Muscle layer of colon (tissue), 2 donors: ENCODE results near the gene CLEC2B.
"Not testable (repeated sequence)": the region's sequence is repeated elsewhere in the genome, so short reads cannot be mapped to it uniquely, and the experiment has no call there.

Source experiments
- H3K27ac ChIP-seq: one replicate; pipeline ENCODE4 v1.7.0; 2013; ENCODE audit warnings: low read depth, mild to moderate bottlenecking, low read length, moderate library complexity
- H3K27me3 ChIP-seq, 2 donors: one replicate each; pipeline ENCODE4 v1.7.0; 2013; ENCODE audit warnings: low read length in 2 of 2, mild to moderate bottlenecking in 2 of 2; ENCODE audit not compliant: insufficient read depth in 2 of 2, control insufficient read depth in 1 of 2
- H3K36me3 ChIP-seq: one replicate; pipeline ENCODE4 v1.7.0; 2013; ENCODE audit warnings: mild to moderate bottlenecking, low read length; ENCODE audit not compliant: insufficient read depth
- H3K4me1 ChIP-seq: one replicate; pipeline ENCODE4 v1.7.0; 2013; ENCODE audit warnings: mild to moderate bottlenecking, low read length; ENCODE audit not compliant: insufficient read depth
- H3K4me3 ChIP-seq, 2 donors: one replicate each; pipeline ENCODE4 v1.7.0; 2013; ENCODE audit warnings: low read length in 2 of 2, low read depth in 1 of 2, mild to moderate bottlenecking in 1 of 2, moderate library complexity in 1 of 2
- H3K9ac ChIP-seq: one replicate; pipeline ENCODE4 v1.7.0; 2013; ENCODE audit warnings: low read length
- H3K9me3 ChIP-seq: one replicate; pipeline ENCODE4 v1.7.0; 2013; ENCODE audit warnings: mild to moderate bottlenecking, low read length
- donor health status: abdominal sarcoma.
- donor health status: Adenocarcinoma of cecum.

Gene CLEC2B

DNA sequence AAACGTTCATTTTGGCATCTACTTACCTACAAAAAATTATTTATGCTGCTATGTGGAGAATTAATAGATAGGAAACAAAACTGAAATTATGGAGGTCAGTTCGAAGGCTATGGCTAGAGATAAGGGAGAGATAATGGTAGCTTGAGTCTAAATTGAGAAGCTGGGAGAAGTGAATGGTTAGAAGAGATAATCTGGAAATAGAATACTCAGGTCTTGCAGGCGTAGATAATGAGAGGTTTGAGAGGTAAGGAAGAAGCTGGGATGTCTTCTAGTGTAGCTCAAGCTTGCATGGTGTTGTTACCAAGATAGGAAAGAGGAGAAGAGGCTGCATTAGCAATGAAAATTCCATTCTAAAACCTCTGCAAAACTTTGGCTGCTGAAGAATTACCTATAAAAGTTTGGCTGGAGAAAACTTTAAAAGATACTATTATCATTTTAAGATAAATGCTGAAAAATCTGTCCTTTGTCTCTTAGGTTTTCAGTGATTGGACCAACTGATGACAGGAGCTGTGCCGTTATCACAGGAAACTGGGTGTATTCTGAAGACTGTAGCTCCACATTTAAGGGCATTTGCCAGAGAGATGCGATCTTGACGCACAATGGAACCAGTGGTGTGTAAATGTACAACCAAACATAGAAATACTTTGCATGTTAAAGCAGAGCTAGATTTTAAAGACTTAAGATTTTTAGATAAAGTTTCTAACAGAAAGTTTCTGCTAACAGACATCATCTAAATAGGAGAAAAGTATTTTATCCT lies 26.2 kb upstream of the CLEC2B start:
- Histone ChIP-seq H3K9ac (no peak overlapping the region), H3K36me3 (no peaks in the 10 kb centered on the region), H3K27ac (no peak overlapping the region), H3K27me3 (no peaks in the 10 kb centered on the region), H3K9me3 (no peaks in the 10 kb centered on the region), H3K4me3 (no peak overlapping the region), H3K4me1 (no peaks in the 10 kb centered on the region)

DNA sequence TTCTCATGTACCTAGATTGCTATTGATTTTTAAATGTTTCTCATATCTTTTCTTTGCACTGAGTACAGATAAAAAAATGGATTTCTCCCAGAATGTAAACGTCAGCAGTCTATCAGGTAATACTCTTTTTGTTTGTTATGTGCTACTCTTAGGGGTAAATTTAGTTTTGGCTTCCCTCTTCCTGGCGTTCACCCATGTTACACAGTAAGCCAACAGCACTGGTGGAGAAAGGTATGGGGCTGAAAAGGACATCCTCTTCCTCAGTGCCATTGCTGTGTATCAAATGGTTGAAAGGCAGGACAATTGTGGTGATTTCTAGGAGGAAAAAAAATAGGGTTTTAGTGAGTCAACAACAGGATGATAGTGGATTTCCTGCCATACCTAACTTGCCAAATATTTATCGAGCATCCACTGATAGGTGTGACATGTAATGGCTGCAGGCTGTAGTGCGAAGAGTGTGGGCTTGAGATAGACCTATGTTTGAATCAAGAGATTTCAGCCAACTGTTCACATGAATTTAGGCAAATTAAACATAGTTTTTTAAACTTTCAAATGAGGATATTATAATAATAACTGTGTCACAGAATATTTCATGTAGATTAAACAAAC lies 19.6 kb upstream of the CLEC2B start:
- H3K27ac ChIP-seq = no peak overlapping the region
- no peak overlapping the region for H3K4me3 ChIP-seq
- H3K9ac ChIP-seq = no peak overlapping the region
- H3K27me3 ChIP-seq = no peaks in the 10 kb centered on the region
- H3K9me3 ChIP-seq = no peaks in the 10 kb centered on the region
- no peaks in the 10 kb centered on the region for H3K4me1 ChIP-seq
- H3K36me3 ChIP-seq = no peaks in the 10 kb centered on the region

DNA sequence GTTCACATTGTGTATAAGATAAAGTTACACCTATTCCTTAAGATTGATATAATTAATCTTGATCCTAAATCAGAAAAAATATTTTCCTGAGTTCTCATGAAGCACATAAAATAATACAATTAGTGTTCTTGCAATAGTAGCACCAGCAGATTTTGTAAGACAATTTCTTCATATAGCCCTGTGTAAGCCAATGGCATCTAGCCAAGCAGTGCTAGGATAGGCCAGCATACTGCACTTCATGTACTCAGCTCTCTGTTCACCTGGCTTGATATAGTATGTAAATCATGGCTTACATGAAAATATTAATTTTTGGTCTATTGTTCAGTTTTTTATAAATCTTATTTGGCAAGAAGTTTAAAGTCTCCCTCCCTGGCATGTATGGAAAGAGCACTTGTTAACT lies 14.0 kb upstream of the CLEC2B start:
- H3K27ac ChIP-seq = no peak overlapping the region
- H3K9me3 ChIP-seq = no peaks in the 10 kb centered on the region
- H3K27me3 ChIP-seq = no peaks in the 10 kb centered on the region
- H3K9ac ChIP-seq = no peak overlapping the region
- H3K4me3 ChIP-seq = no peak overlapping the region
- H3K4me1 ChIP-seq = no peaks in the 10 kb centered on the region
- H3K36me3 ChIP-seq = no peaks in the 10 kb centered on the region

DNA sequence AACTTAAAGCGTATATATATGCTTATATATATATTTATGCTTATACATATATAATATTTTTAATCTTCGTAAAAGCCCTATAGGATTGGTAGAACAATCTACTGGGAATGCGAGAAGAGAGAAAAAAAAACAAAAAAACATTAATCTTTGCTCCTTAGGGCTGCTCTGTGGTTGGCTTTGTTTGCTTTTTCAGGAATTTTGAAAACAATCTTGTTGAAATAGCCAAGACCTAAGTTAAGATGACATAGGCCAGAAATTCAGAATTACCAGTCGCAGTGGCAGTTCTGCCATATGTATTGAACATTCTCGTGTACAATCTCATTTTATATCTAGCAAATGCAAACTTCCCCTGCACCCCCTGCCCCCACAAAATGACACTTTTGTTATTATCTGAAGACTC lies 12.8 kb upstream of the CLEC2B start:
- H3K9me3 ChIP-seq = no peaks in the 10 kb centered on the region
- H3K36me3 ChIP-seq = no peaks in the 10 kb centered on the region
- H3K27me3 ChIP-seq = no peaks in the 10 kb centered on the region
- no peak overlapping the region for H3K9ac ChIP-seq
- H3K4me1 ChIP-seq = no peaks in the 10 kb centered on the region
- no peak overlapping the region for H3K4me3 ChIP-seq
- H3K27ac ChIP-seq = no peak overlapping the region

DNA sequence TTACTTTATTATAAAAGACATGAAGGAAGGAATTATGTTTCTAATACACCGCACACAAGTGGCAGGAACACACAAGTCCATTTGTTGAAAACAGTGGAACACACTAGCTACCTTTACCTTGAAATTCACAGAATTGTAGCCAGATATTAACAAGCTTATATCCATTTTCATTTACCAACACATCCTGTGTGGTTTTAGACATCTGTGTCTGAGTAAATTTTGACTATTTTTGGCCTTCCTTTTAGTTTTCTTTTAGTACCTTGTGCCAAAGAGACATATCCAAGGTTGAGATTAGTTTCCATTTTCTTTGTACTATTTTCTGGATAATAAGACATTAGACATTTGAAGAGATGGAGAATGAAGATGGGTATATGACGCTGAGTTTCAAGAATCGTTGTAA lies 12.1 kb upstream of the CLEC2B start, which contains the start of gene KLRF2:
Gene KLRF2 (plus strand): TSS at position 244 of the 400 bp plus-strand sequence. CDS start 107 bp downstream, at position 351.
- Histone ChIP-seq H3K9ac (no peak within 1 kb of the TSS), H3K27me3 (no peaks in the 10 kb centered on the region), H3K27ac (no peak within 1 kb of the TSS), H3K4me3 (no peak within 1 kb of the TSS), H3K4me1 (no peaks in the 10 kb centered on the region), H3K9me3 (no peaks in the 10 kb centered on the region), H3K36me3 (no peaks in the 10 kb centered on the region)

DNA sequence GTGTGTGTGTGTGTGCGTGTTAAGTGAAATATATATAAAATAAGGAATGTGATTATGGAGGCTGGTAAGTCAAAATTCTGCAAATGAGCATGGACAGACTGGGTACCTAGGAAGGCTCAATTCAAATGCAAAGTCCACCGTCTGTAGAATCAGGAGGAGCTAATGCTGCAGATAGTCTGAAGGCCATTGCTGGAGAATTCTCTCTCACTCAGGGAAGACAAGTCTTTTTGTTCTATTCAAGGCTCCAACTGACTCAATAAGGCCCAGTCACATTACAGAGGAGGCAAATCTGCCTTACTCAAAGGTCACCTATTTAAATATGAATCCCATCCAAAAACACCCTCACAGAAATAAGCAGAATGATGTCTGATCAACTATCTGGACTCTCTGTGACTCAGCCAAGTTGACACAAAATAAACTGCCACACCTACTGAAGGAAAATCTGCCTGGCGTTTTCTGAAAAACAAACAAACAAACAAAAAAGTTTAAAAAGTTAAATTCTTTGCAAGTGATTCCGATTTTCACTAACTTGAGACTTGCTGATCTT lies 11.5 kb upstream of the CLEC2B start:
- Histone ChIP-seq H3K9ac (no peak overlapping the region), H3K27me3 (no peaks in the 10 kb centered on the region), H3K9me3 (no peaks in the 10 kb centered on the region), H3K36me3 (no peaks in the 10 kb centered on the region), H3K4me3 (no peak overlapping the region), H3K27ac (no peak overlapping the region), H3K4me1 (no peaks in the 10 kb centered on the region)

DNA sequence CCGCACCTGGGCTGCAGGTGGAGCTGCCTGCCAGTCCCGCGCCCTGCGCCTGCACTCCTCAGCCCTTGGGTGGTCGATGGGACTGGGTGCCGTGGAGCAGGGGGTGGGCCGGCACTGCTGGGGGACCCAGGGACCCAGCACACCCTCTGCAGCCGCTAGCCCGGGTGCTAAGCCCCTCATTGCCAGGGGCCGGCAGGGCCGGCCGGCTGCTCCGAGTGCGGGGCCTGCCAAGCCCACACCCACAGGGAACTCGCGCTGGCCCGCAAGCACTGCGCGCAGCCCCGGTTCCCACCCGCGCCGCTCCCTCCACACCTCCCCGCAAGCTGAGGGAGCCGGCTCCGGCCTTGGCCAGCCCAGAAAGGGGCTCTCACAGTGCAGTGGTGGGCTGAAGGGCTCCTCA lies 7.0 kb upstream of the CLEC2B start:
- H3K27ac ChIP-seq, H3K9ac ChIP-seq, H3K36me3 ChIP-seq, H3K9me3 ChIP-seq, H3K4me1 ChIP-seq, H3K4me3 ChIP-seq, H3K27me3 ChIP-seq: not testable (repeated sequence)

DNA sequence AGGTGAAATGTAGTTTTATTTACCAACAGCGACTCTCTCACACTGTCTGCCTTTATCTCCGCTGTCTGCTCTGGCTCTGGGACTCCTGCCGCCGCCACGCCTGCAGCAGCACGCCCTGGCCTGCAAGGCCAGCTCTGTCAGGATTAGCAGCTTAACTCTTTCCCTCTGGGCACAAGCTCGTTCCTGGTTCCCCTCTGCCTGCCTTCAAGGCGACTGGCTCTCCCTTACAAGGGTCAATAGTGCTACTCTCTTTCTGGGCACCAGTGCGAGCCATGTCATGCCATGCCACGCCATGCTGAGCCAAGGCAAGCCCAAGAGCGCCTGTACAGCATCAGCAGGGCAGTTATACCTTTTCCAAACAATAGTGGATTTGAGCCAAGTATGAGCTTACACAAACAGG lies 3.6 kb upstream of the CLEC2B start:
- no peaks in the 10 kb centered on the region for H3K36me3 ChIP-seq
- no peak overlapping the region for H3K9ac ChIP-seq
- H3K4me1 ChIP-seq = no peaks in the 10 kb centered on the region
- H3K4me3 ChIP-seq = no peak overlapping the region
- H3K27me3 ChIP-seq = no peaks in the 10 kb centered on the region
- no peaks in the 10 kb centered on the region for H3K9me3 ChIP-seq
- H3K27ac ChIP-seq = no peak overlapping the region

DNA sequence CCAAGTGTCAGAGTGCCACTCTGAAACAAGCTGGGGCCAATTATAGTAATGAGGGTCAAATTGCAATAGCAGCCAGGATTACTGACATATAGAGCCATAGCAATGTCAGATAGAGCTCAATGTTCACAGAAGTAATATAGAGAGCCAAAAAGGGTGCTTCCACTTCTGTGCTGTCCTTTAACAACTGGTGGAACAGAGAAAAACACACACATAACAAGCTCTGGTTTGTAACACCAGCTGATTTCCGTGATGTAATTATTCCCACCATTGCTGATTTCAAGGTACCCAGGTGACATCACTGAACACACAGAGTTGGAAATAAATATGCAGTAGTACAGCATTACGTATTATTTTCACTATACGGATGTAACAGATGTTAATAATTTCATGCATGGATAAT lies 3.0 kb upstream of the CLEC2B start:
- H3K36me3 ChIP-seq = no peaks in the 10 kb centered on the region
- H3K4me3 ChIP-seq = no peak overlapping the region
- no peaks in the 10 kb centered on the region for H3K9me3 ChIP-seq
- no peak overlapping the region for H3K27ac ChIP-seq
- no peaks in the 10 kb centered on the region for H3K4me1 ChIP-seq
- no peak overlapping the region for H3K9ac ChIP-seq
- no peaks in the 10 kb centered on the region for H3K27me3 ChIP-seq

DNA sequence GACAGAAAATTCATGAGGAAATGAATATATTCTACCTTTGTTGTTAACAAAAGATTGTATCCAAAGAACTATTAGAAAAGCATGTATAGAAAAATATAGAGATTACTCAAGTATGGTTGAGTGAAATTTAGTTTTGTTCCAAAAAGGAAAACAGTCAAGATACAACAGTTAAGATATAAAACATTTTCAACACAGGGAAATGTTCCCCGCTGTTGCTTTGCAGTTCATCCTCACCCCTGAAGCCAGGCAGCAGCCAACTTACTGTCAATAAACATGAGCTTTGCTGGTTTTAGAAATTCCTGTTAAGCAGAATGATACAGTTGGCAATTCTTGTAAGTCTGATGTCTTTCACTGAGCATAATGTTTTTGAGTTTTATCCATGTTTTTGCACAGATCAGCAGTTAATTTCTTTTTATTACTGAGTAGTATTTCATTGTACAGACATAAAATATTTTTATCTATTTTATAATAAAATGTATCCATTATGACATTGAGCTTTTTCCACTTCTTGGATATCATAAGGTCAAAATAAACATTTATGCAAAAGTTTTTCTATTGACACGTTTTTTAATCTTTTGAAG lies 1.2 kb upstream of the CLEC2B start:
- H3K4me1 ChIP-seq = no peaks in the 10 kb centered on the region
- peak overlapping the region; percentile 72 for H3K27ac ChIP-seq
- no peaks in the 10 kb centered on the region for H3K36me3 ChIP-seq
- H3K9me3 ChIP-seq = no peaks in the 10 kb centered on the region
- peak overlapping the region; percentile 73 for H3K9ac ChIP-seq
- H3K4me3 ChIP-seq = peak overlapping the region in 1 of 2 donors; percentile 69
- no peaks in the 10 kb centered on the region for H3K27me3 ChIP-seq

DNA sequence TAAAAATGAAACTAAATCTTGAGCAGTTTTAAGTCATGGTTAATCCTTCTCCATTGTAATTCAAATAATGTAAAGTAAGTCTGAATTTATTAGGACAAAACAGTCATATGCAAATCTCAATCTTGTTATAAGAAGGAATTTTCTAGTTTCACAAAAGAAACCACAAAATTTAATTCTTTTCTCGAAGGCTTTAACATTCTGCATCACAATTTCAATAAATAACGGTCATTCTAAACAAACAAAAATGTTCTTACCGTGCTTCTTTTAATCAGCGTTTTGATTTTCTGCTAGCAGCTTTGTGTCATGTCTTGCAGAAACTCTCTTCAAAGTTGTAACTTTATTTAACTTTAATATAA lies 225 bp downstream of the CLEC2B start:
- Histone ChIP-seq H3K36me3 (no peaks in the 10 kb centered on the region), H3K4me3 (peak overlapping the region; percentile 47 to 69), H3K27me3 (no peaks in the 10 kb centered on the region), H3K4me1 (no peaks in the 10 kb centered on the region), H3K9me3 (no peaks in the 10 kb centered on the region), H3K9ac (no peak overlapping the region), H3K27ac (no peak overlapping the region)
